B cell (primary cell): ENCODE results near the gene DNAH10.

Source experiments
- CTCF ChIP-seq: fragments of 200-600 bp; IDR thresholded peaks from one replicate; pipeline ENCODE4 v1.8.0; 2022; ENCODE audit warnings: antibody characterized with exemption, mild to moderate bottlenecking
- EZH2 ChIP-seq: IDR thresholded peaks from 2 replicates; pipeline ENCODE4 v1.6.1; 2012; ENCODE audit warnings: borderline replicate concordance, low read depth, mild to moderate bottlenecking, moderate library complexity, low read length; ENCODE audit not compliant: insufficient read depth, poor library complexity, severe bottlenecking

- TF ChIP-seq CTCF (no peak), EZH2 (no peak)
These were observed 3.5 kb downstream of the DNAH10 start for GRCh38 chr12:123765504-123766035.
